ENCODE results near the gene AGO3.

GRCh38 chr1:36091698-36092097 lies 160.8 kb downstream of the AGO3 start:
- no peak for TF ChIP-seq PATZ1 (CRISPR knock-in tag; IDR thresholded peaks at IDR 0.05; ENCODE audit: borderline replicate concordance)
- no peak for TF ChIP-seq ZNF70 (CRISPR knock-in tag; IDR thresholded peaks at IDR 0.05)
- no peak for TF ChIP-seq ZFP3 (CRISPR knock-in tag; IDR thresholded peaks at IDR 0.05)
- no peak for TF ChIP-seq CREB5 (CRISPR knock-in tag; IDR thresholded peaks at IDR 0.05; ENCODE audit: low read depth)
- no peak for TF ChIP-seq ZNF8 (CRISPR knock-in tag; IDR thresholded peaks at IDR 0.05)

Data from SK-N-SH treated with all-trans-retinoic acid at 6 μM for 48 hours (cell line).